ENCODE results near the gene TSPEAR.

- TF ChIP-seq CTCF (IDR thresholded peaks at IDR 0.05; ENCODE audit: low read depth, low read length, poor library complexity, severe bottlenecking) (no peak), EZH2phosphoT487 (IDR thresholded peaks at IDR 0.05; ENCODE audit: borderline replicate concordance, low read length) (no peak)
Observed at GRCh38 chr21:44527156-44527982, 184.0 kb downstream of the TSPEAR start.

Measured in DOHH2 (cell line).